GM04504 (cell line): ENCODE data around the gene RAB43.
"Not testable (repeated sequence)": the region's sequence is repeated elsewhere in the genome, so short reads cannot be mapped to it uniquely, and the experiment has no call there.

Experiments
- DNase-seq: peaks from one replicate; pipeline ENCODE4 v3.0.0-alpha.2; 2012; ENCODE audit warnings: low read depth

Gene RAB43

DNA sequence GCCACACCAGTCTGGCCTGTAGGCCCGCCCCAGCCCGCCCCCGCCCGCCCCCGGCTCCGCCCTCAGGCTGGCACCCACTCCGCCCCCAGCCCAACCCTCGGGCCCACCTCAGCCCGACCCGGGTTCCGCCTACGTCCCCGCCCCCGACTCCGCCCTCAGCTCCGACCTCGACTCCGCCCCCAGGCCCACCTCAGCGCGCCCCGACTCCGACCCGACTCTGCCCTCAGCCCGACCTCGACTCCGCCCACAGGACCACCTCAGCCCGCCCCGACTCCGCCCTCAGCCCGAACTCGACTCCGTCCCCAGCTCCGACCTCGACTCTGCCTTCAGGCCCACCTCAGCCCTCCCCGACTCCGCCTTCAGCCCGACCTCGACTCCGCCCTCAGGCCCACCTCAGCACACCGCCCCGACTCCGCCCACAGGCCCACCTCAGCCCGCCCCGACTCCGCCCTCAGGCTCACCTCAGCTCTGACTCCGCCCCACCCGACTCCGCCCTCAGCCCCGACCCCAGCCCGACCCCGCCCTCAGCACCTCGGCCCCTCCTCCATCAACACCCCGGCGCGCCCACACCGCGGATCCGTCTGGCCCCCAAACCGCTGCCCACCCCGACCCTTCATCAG, at the start of gene RAB43:
Gene RAB43, minus strand, starts transcription at position 13 of the 620 bp plus-strand sequence. CDS start 315 bp downstream, outside the sequence.
- DNase-seq = peak; percentile 47

DNA sequence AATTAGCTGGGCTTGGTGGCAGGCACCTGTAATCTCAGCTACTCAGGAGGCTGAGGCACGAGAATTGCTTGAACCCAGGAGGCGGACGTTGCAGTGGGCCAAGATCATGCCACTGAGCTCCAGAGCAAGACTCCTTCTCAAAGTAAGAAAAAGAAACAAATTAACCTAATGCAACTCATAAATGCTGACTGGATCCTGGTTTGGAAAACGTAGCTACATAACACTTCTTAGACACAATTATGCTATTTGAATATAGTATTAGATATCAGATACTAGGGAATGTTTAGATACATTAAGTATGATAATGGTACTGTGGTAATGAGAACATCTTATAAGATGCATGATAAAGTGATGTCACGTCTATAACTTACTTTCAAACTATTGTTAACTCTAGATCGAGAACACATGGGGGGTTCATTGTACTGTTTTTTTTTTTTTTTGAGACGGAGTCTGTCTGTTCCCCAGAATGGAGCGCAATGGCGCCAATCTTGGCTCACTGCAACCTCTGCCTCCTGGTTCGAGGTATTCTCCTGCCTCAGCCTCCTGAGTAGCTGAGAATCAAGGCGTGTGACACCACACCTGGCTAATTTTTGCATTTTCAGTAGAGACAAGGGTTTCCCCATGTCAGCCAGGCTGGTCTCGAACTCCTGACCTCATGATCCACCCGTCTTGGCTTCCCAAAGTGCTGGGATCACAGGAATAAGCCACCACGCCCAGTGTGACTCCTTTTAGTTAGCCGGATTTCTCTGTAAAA, 45.2 kb upstream of the RAB43 start:
- DNase-seq = no peak

GRCh38 chr3:129165594-129165993, 44.0 kb upstream of the RAB43 start:
- not testable (repeated sequence) for DNase-seq

- no peak for DNase-seq
Measured at GRCh38 chr3:129164500-129164899, 42.9 kb upstream of the RAB43 start.

DNA sequence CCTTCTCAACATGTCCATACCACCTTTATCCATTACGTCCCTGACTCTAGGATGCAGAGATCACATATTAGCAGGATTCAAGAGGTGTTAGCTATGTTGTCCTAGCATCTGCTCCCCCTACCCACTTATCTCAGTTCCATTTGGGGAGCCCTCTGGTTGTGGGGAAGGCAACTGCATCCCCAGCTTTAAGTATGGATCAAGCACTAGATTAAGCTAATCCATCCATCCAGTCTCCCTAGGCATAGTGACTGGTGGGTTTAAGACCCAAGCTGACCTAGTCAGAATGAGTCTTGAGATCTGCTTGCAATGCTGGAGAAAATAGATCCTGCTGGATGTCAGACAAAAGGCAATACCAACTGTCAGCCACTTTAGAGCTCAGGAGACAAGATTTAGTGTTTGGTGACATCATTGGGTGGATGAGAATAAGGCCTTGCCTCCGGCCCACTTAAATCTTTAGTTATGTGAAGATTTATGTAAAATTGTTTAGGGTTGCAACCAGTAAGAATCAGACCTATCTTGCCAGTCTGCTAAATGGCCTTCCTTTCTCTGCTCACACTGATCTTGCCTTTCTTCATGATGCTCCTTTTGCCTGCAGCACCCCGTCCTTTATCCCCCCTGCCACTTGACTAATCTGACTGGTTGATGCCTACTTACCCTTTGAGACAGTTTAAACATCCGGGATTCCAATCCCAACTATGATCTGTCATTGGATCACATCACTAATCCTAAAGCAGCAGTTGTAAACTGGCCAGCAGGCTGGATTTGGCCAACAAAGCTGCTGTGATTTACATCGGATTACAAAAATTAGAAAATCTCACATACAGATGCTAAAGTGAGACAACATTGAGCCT, 41.4 kb upstream of the RAB43 start:
- no peak for DNase-seq

- DNase-seq = no peak
Measured at GRCh38 chr3:129161860-129162271, 40.3 kb upstream of the RAB43 start.

DNA sequence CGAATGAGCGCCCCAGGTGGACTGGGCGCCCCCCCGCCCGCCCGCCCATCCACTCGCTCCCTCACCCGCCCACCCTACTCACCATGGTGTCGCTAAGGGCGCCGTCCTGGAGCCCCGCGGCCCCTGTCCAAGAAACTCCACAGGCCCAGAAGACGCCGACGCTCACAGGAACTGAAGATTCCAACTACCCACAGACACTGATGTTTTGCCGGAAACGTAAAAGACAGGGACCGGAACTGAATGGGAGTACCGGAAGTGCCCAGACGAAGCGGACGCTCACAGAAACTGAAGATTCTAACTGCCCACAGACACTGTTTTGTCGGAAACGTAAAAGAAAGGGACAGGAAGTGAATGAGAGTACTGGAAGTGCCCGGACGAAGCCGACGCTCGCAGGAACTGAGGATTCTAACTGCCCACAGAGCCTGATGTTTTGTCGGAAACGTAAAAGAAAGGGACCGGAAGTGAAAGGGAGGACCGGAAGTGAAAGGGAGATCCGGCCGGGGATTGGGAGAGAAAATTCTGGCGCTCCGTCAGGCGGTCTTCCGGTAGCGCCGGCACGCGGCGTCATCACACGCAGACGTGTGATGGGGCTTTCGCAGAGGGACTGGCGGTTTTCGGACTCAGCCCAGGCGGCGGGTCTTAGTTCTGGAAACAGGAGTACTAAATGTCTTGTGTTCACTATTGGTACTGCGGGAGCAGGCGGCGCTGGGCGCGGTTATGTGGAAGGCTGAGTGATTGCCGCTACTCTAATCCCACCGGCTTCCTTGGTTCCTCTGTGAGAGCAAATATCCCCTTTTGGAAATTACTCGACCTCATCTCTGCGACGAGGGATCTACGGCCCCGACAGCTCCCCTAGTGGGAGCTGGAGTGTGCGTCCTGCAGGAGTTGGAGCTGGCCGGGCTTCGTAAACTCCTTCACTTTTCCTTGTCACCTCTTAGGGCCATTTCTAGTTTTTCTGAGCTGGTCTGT, 39.6 kb upstream of the RAB43 start, which contains the start of gene ISY1:
Gene ISY1, minus strand, starts transcription at position 173 of the 969 bp plus-strand sequence. Its CDS starts 88 bp downstream, at position 85.
- DNase-seq = peak; percentile 94

GRCh38 chr3:129144786-129145185, 23.2 kb upstream of the RAB43 start:
- DNase-seq = no peak

- DNase-seq = not testable (repeated sequence)
Measured at GRCh38 chr3:129141011-129141410, 19.4 kb upstream of the RAB43 start.

GRCh38 chr3:129139911-129140310, 18.3 kb upstream of the RAB43 start:
- no peak for DNase-seq

GRCh38 chr3:129136275-129136674, 14.7 kb upstream of the RAB43 start:
- DNase-seq = not testable (repeated sequence)

DNA sequence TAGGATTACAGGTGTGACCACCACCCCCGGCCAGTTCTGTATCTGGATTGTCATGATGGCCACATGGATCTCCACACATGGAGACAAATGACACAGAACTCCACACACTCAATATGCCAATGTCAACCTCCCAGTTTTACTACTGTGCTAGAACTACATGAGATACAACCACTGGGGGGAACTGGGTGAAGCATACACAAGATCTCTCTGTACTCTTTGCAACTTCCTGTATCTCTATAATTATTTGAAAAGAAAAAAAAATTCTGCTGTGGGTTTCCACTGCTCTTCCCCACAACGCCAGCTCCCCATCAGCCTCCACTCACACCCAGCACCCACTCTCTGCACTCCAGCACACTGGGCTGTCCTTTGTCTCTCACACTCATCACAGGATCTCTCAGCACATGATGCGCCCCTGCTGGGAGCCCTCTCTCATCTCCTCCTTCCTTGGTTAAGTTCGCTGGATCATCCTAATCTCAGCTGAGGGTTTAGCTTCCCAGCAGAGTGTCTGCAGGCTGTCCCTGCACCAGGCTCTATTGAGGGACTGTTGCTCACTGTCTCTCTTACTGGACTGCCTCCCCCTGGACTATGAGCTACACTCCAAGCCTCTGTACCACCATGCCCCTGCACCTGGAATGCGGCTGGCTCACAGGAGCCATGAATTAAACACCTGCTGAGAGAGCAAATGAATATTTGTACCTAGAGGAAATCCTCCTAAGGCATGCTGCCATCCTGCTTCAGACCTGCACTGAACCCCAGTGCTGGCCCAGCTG, 10.7 kb upstream of the RAB43 start:
- DNase-seq = no peak

GRCh38 chr3:129131465-129132088, 10.0 kb upstream of the RAB43 start:
- no peak for DNase-seq

GRCh38 chr3:129130291-129130813, 8.7 kb upstream of the RAB43 start:
- DNase-seq = no peak

DNA sequence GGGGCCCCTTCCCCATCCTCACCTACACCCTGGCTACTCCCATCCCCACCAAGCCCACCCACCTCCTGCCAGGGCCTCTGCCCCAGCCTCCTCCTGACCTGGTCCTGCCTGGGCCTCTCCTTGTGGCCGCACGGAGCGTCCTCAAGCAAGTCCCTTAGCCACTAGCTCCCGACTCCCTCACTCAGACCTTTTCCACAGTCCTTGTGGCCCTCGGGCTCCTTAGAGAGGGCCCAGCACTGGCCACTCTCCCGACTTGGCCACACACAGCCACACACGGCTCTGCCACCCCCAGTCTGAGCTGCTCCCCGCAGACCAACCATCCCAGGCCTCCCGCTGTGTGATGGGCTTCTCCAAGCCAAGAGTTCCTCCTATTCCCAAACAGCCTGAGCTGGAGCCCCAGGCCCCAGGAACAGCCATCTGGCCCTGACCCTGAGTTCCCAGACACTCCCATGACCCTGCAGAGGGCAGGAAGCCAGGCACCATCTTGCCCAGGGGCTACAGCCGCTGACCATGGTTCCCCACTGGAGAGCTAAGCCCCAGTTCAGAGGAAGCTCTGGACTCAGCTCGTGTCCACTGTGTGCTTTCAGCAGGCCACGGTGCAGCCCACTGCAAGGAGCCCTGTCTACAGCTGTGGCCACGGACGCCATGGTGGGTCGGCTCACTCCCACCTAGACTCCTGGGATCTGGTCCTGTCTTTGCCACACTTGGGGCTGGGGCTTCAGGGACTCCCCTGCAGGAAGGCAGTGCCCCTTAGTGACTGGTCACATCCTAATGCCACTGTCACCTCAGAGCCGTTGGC, 7.0 kb upstream of the RAB43 start:
- DNase-seq = no peak

DNA sequence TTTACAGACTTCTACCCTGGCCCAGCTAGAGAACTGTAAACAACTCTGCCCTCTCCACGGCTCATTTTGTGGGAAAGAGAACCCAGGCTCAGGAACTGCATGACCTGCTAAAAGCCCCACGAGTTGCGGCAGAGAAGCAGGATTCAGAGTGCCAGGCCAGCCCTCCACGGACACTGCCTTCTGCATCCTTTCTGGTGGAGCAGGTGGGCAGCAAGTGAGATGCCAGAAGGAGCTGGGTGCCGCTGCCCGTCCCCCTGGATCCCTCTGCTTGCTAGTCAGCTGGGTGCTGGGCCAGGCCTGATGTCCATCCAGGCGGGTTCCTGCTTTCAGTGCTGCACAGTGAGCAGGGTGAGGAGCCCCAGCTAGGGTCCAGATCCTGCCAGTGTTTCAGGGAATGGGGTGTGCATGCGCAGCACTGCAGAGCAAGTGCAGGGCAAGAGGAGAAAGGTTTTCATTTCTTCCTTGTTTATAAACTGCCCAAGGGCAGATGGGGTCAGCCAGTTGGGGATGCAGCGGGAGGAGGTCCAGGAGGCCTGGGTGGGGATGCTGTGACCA, 5.2 kb upstream of the RAB43 start:
- DNase-seq = no peak

DNA sequence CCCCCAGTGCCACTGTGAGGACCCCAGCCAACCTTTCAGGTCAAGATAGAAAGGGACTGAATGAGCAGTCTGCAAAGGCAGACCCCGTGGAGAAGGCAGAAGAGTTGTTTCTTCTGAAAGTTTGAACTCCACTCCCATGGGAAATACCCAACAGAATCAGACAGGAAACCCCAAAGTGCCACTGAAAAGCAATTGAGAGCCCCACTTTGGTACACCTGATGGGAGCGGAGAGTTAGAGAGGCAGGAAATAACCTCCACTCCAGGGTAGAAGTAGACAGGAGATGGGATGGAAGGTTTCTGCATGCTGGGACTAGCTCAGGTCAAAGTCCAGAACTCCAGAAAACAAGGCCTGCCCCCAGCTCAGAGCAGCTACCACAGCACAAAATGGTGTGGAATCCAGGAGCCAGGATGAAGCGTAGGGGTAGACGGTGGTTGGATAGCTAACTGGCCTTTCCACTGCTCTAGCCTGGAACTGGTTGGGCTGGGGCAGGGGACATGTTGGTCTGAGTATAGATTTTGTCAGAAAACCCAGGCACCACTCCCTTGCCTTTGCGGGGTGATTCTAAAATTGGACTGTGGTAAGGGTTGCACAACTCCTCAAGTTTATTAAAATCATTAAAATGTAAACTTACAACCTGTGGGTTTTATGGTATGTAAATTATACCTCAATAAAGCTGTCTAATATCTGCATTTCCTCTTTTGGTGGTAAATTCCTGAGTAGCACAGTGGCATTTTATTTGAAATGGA, 1.9 kb upstream of the RAB43 start:
- peak; percentile 30 for DNase-seq
